Epithelial cell of proximal tubule (primary cell): ENCODE data around the gene FLNB. TPM values are rescaled to one million over a fixed set of nuclear protein-coding genes. Genes with fewer than 3 reads are reported as not detected.

Source experiments
- DNase-seq: peaks from one replicate; pipeline ENCODE4 v3.0.0-alpha.2; 2011; ENCODE audit warnings: low read depth
- H3K4me3 ChIP-seq: 2 replicates; pipeline ENCODE4 v1.5.1; 2011; ENCODE audit warnings: low read depth, mild to moderate bottlenecking, low read length
- CTCF ChIP-seq: conservative IDR thresholded peaks from 2 replicates; pipeline ENCODE4 v1.5.1; 2012; ENCODE audit warnings: low read depth, mild to moderate bottlenecking, low read length
- total RNA-seq: library from RNA; depleted of rRNA; stranded (reverse); fragments of >200 nt; gene quantifications from 2 replicates; pipeline ENCODE4 v1.2.3, GENCODE V29; 2015

The FLNB gene
- total RNA-seq, 1 donor from 2014 or later, result 223 TPM

GRCh38 chr3:57961828-57962447 lies 46.3 kb upstream of the FLNB start:
- H3K4me3 ChIP-seq, result no peak overlapping the region
- peak; percentile 54 for TF ChIP-seq CTCF
- DNase-seq, result no peak

- H3K4me3 ChIP-seq, result no peak overlapping the region
- no peak for TF ChIP-seq CTCF
- no peak for DNase-seq
These were observed 45.8 kb upstream of the FLNB start for GRCh38 chr3:57962448-57962834.

GRCh38 chr3:57963811-57964346 lies 44.3 kb upstream of the FLNB start:
- TF ChIP-seq CTCF, result no peak
- H3K4me3 ChIP-seq, result no peak overlapping the region
- no peak for DNase-seq

GRCh38 chr3:57966829-57967228 lies 41.4 kb upstream of the FLNB start:
- H3K4me3 ChIP-seq, result no peak overlapping the region
- TF ChIP-seq CTCF, result no peak
- DNase-seq, result no peak

- no peak for DNase-seq
- no peak overlapping the region for H3K4me3 ChIP-seq
- TF ChIP-seq CTCF, result no peak
These were observed 40.6 kb upstream of the FLNB start for GRCh38 chr3:57967590-57967989.

GRCh38 chr3:57968501-57968900 lies 39.7 kb upstream of the FLNB start:
- no peak for TF ChIP-seq CTCF

GRCh38 chr3:57971975-57972374 lies 36.2 kb upstream of the FLNB start:
- no peak for DNase-seq
- TF ChIP-seq CTCF, result no peak
- H3K4me3 ChIP-seq, result no peak overlapping the region

More at GRCh38 chr3:57968501-57968900, 39.7 kb upstream of the FLNB start:
- DNase-seq, result no peak
- no peak overlapping the region for H3K4me3 ChIP-seq
